OCI-LY3 (cell line): Measurements from ENCODE around the gene GRAMD1B.

ENCODE experiments used
- CTCF ChIP-seq: fragments of 200-600, 300-600 bp; sonication (generic); IDR thresholded peaks from 2 replicates; pipeline ENCODE4 v1.5.1; 2014; ENCODE audit warnings: antibody characterized with exemption, low read length, low read depth
- EZH2phosphoT487 ChIP-seq: fragments of 200-600 bp; shearing (Covaris generic); IDR thresholded peaks from 2 replicates; pipeline ENCODE4 v1.6.1; 2018; ENCODE audit warnings: antibody characterized with exemption, mixed run types, low read depth

GRCh38 chr11:123640677-123641494 lies 210.8 kb downstream of the GRAMD1B start:
- TF ChIP-seq CTCF (peak; percentile 90), EZH2phosphoT487 (no peak)
